Measurements from ENCODE around the gene FBXW11. TPM values are rescaled to one million over a fixed set of nuclear protein-coding genes. Genes with fewer than 3 reads are reported as not detected.

FBXW11 gene
- total RNA-seq, 3 donors from 2014 or later: 60.3 to 81.5 (median 64.0) TPM

- Histone ChIP-seq H3K4me1 (peaks cover 0 to 6% of the 10 kb centered on the region in 2 donors), H3K4me3 (no peak overlapping the region), H3K27ac (peak overlapping the region in 1 of 2 donors; percentile 5), H3K36me3 (no peaks in the 10 kb centered on the region), H3K9me3 (no peaks in the 10 kb centered on the region), H3K27me3 (no peaks in the 10 kb centered on the region)
- intact Hi-C loops (cut with DNase I; ENCODE audit: low total_unique reads): no loop called here
- TF ChIP-seq POLR2A (IDR thresholded peaks at IDR 0.05): no peak
- TF ChIP-seq POLR2AphosphoS5 (IDR thresholded peaks at IDR 0.05): no peak
- no peak for TF ChIP-seq CTCF (IDR thresholded peaks at IDR 0.05)
- no peak for DNase-seq (ENCODE audit: low spot score in 2 of 2)
Observed at GRCh38 chr5:171992813-171993212, 13.6 kb downstream of the FBXW11 start.

DNA sequence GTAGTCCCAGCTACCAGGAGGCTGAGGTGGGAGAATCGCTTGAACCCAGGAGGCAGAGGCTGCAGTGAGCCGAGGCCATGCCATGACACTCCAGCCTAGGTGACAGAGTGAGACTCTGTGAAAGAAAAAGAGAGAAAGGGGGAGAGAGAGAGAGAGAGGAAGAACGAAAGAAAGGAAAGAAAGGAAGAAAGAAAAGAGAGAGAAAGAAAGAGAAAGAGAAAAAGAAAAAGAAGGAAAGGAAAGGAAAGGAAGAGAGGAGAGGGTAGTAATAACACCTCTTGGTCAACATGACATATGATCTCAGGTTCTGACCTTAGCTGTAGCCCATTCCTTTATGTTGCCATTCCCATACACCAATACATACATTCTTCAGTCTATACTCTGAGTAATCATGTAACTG is 14.1 kb downstream of the FBXW11 start:
- Histone ChIP-seq H3K36me3 (no peaks in the 10 kb centered on the region), H3K27me3 (no peaks in the 10 kb centered on the region), H3K4me1 (peaks cover 0 to 6% of the 10 kb centered on the region in 2 donors), H3K4me3 (no peak overlapping the region), H3K9me3 (no peaks in the 10 kb centered on the region), H3K27ac (peak overlapping the region in 1 of 2 donors; percentile 5)
- DNase-seq (ENCODE audit: low spot score in 2 of 2): no peak
- TF ChIP-seq POLR2A (IDR thresholded peaks at IDR 0.05): no peak
- TF ChIP-seq CTCF (IDR thresholded peaks at IDR 0.05): no peak
- no peak for TF ChIP-seq POLR2AphosphoS5 (IDR thresholded peaks at IDR 0.05)
- intact Hi-C loops (cut with DNase I; ENCODE audit: low total_unique reads): no loop called here

DNA sequence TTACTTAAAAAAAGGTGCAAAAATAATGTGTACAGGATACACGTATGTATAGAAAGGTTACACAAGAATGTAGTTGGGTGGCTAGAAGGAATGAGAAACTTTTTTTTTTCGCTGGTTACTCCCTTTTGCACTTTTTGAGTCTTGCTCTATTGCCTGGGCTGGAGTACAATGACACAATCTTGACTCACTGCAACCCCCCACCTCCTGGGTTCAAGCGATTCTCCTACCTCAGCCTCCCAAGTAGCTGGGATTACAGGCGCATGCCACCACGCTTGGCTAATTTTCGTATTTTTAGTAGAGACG is 15.8 kb downstream of the FBXW11 start:
- intact Hi-C loops (cut with DNase I; ENCODE audit: low total_unique reads): no loop called here
- Histone ChIP-seq H3K27me3 (no peaks in the 10 kb centered on the region), H3K9me3 (no peaks in the 10 kb centered on the region), H3K27ac (no peak overlapping the region), H3K4me1 (peaks cover 0 to 6% of the 10 kb centered on the region in 2 donors), H3K36me3 (no peaks in the 10 kb centered on the region), H3K4me3 (no peak overlapping the region)
- TF ChIP-seq CTCF (IDR thresholded peaks at IDR 0.05): no peak
- TF ChIP-seq POLR2AphosphoS5 (IDR thresholded peaks at IDR 0.05): no peak
- no peak for TF ChIP-seq POLR2A (IDR thresholded peaks at IDR 0.05)
- no peak for DNase-seq (ENCODE audit: low spot score in 2 of 2)

- peaks cover 0 to 6% of the 10 kb centered on the region in 2 donors for H3K4me1 ChIP-seq
- no peak for DNase-seq (ENCODE audit: low spot score in 2 of 2)
- no peaks in the 10 kb centered on the region for H3K27me3 ChIP-seq
- H3K4me3 ChIP-seq: no peak overlapping the region
- no peak overlapping the region for H3K27ac ChIP-seq
- intact Hi-C loops (cut with DNase I; ENCODE audit: low total_unique reads): no loop called here
- no peaks in the 10 kb centered on the region for H3K9me3 ChIP-seq
- no peaks in the 10 kb centered on the region for H3K36me3 ChIP-seq
- TF ChIP-seq POLR2A (IDR thresholded peaks at IDR 0.05): no peak
- TF ChIP-seq POLR2AphosphoS5 (IDR thresholded peaks at IDR 0.05): no peak
- TF ChIP-seq CTCF (IDR thresholded peaks at IDR 0.05): no peak
Observed at GRCh38 chr5:171989946-171990712, 16.3 kb downstream of the FBXW11 start.

DNA sequence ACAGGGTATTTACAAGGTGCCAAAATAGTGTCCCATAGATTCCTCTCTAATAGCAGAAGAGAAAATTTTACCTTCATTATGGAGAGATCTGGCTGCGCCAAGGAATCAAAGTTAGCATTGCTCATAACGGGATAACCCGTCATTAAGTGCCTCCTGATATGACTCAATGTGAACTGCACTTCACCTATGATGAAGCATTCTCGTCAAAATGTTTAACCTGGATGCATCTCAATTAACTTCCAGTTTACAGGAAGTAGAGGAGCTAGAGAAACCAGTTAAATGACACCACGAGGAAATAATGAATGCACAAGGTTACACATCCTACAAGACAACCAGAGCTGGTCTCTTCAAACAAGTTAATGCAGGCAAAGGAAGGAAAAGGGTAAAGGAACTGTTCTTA is 17.2 kb downstream of the FBXW11 start:
- intact Hi-C loops (cut with DNase I; ENCODE audit: low total_unique reads): no loop called here
- no peak for DNase-seq (ENCODE audit: low spot score in 2 of 2)
- Histone ChIP-seq H3K4me1 (peaks cover 0 to 6% of the 10 kb centered on the region in 2 donors), H3K4me3 (no peak overlapping the region), H3K27me3 (no peaks in the 10 kb centered on the region), H3K9me3 (no peaks in the 10 kb centered on the region), H3K27ac (no peak overlapping the region), H3K36me3 (no peaks in the 10 kb centered on the region)
- TF ChIP-seq POLR2AphosphoS5 (IDR thresholded peaks at IDR 0.05) (no peak), CTCF (IDR thresholded peaks at IDR 0.05) (no peak), POLR2A (IDR thresholded peaks at IDR 0.05) (no peak)
